Germinal center (tissue), 1 donor: Measurements from ENCODE around the gene MGLL.

Experiments used
- DNase-seq: peaks from one replicate; pipeline ENCODE4 v3.0.0; 2012; ENCODE audit warnings: mixed read lengths, low spot score

The MGLL gene

GRCh38 chr3:127741690-127742089, 80.6 kb downstream of the MGLL start:
- DNase-seq = no peak

GRCh38 chr3:127741246-127741645, 81.1 kb downstream of the MGLL start:
- no peak for DNase-seq

GRCh38 chr3:127740136-127740915, 82.0 kb downstream of the MGLL start:
- no peak for DNase-seq

GRCh38 chr3:127739347-127740135, 82.8 kb downstream of the MGLL start:
- DNase-seq = no peak

GRCh38 chr3:127738192-127738840, 84.0 kb downstream of the MGLL start:
- DNase-seq = no peak

- no peak for DNase-seq
These were observed 85.3 kb downstream of the MGLL start for GRCh38 chr3:127736801-127737539.

GRCh38 chr3:127735767-127736693, 86.3 kb downstream of the MGLL start:
- peak; percentile 62 for DNase-seq

GRCh38 chr3:127734754-127735473, 87.4 kb downstream of the MGLL start:
- no peak for DNase-seq

GRCh38 chr3:127734181-127734720, 88.1 kb downstream of the MGLL start:
- DNase-seq = no peak

- DNase-seq = no peak
These were observed 88.5 kb downstream of the MGLL start for GRCh38 chr3:127733781-127734180.

- no peak for DNase-seq
These were observed 89.4 kb downstream of the MGLL start for GRCh38 chr3:127732879-127733350.

- DNase-seq = no peak
These were observed 90.0 kb downstream of the MGLL start for GRCh38 chr3:127732303-127732702.

GRCh38 chr3:127731546-127732289, 90.6 kb downstream of the MGLL start:
- no peak for DNase-seq

- no peak for DNase-seq
These were observed 91.5 kb downstream of the MGLL start for GRCh38 chr3:127730666-127731295.

- no peak for DNase-seq
These were observed 92.1 kb downstream of the MGLL start for GRCh38 chr3:127730171-127730570.

GRCh38 chr3:127729556-127730056, 92.7 kb downstream of the MGLL start:
- peak; percentile 11 for DNase-seq

- DNase-seq = no peak
These were observed 93.8 kb downstream of the MGLL start for GRCh38 chr3:127728417-127729015.

GRCh38 chr3:127726894-127727293, 95.4 kb downstream of the MGLL start:
- no peak for DNase-seq
